Keratinocyte (primary cell): ENCODE measurements around the gene ADAMTS6. TPM values are rescaled to one million over a fixed set of nuclear protein-coding genes. Genes with fewer than 3 reads are reported as not detected.

Source experiments
- DNase-seq: peaks from one replicate; pipeline ENCODE4 v3.0.0-alpha.2; 2011; ENCODE audit warnings: low read depth, missing footprints, low spot score
- FAIRE-seq: peaks from 2 replicates; lab custom pipeline; 2011; peaks lifted over from hg19 to GRCh38; lab: Jason Lieb, UNC
- H2AFZ ChIP-seq: 2 replicates; pipeline ENCODE4 v1.6.0; 2012; ENCODE audit warnings: low read length, control low read depth, inconsistent platforms; ENCODE audit not compliant: control insufficient read depth
- H3K27ac ChIP-seq: 2 replicates; pipeline ENCODE4 v1.5.1; 2011; ENCODE audit warnings: low read length; ENCODE audit not compliant: control insufficient read depth, insufficient read depth
- H3K27me3 ChIP-seq: 3 replicates; pipeline ENCODE4 v1.6.0; 2011; ENCODE audit warnings: low read length; ENCODE audit not compliant: control insufficient read depth, insufficient read depth; ENCODE audit errors: extremely low read depth
- H3K36me3 ChIP-seq, 2 experiments: 2 replicates in 1 of 2; 3 replicates in 1 of 2; pipeline ENCODE4 v1.5.1; 2011; ENCODE audit warnings: low read length in 2 of 2, mild to moderate bottlenecking in 1 of 2; ENCODE audit not compliant: control insufficient read depth in 2 of 2, insufficient read depth in 2 of 2; ENCODE audit errors: extremely low read depth in 1 of 2
- H3K4me1 ChIP-seq: 3 replicates; pipeline ENCODE4 v1.5.1; 2011; ENCODE audit warnings: low read length; ENCODE audit not compliant: control insufficient read depth, insufficient read depth; ENCODE audit errors: extremely low read depth
- H3K4me2 ChIP-seq: 3 replicates; pipeline ENCODE4 v1.6.0; 2011; ENCODE audit warnings: low read depth, low read length; ENCODE audit not compliant: control insufficient read depth, insufficient read depth; ENCODE audit errors: extremely low read depth
- H3K4me3 ChIP-seq, 3 experiments: fragments of 200-600 bp in 1 of 3; sonication (generic) in 1 of 3; 2 replicates in 2 of 3; 3 replicates in 1 of 3; pipeline ENCODE4 v1.5.1; 2011 to 2016; ENCODE audit warnings: low read length in 3 of 3, mild to moderate bottlenecking in 3 of 3, control low read depth in 2 of 3, inconsistent platforms in 1 of 3, low read depth in 1 of 3, mixed read lengths in 1 of 3, mixed run types in 1 of 3, moderate library complexity in 1 of 3; ENCODE audit not compliant: control insufficient read depth in 2 of 3, insufficient read depth in 2 of 3; ENCODE audit errors: extremely low read depth in 1 of 3
- H3K79me2 ChIP-seq: 2 replicates; pipeline ENCODE4 v1.6.0; 2012; ENCODE audit warnings: low read length; ENCODE audit not compliant: control insufficient read depth, insufficient read depth
- H3K9ac ChIP-seq: 3 replicates; pipeline ENCODE4 v1.6.0; 2011; ENCODE audit warnings: low read length; ENCODE audit not compliant: control insufficient read depth, insufficient read depth; ENCODE audit errors: extremely low read depth
- H3K9me1 ChIP-seq: 3 replicates; pipeline ENCODE4 v1.6.0; 2011; ENCODE audit warnings: low read length; ENCODE audit not compliant: control insufficient read depth, insufficient read depth; ENCODE audit errors: extremely low read depth
- H3K9me3 ChIP-seq: 2 replicates; pipeline ENCODE4 v1.5.1; 2012; ENCODE audit warnings: low read depth, low read length; ENCODE audit not compliant: control insufficient read depth
- H4K20me1 ChIP-seq: 3 replicates; pipeline ENCODE4 v1.6.0; 2011; ENCODE audit warnings: low read length; ENCODE audit not compliant: control insufficient read depth, insufficient read depth; ENCODE audit errors: extremely low read depth
- EZH2 ChIP-seq: IDR thresholded peaks from one replicate; pipeline ENCODE4 v1.6.1; 2012; ENCODE audit warnings: inconsistent platforms, mild to moderate bottlenecking, low read length, moderate library complexity
- dilution Hi-C: fragments of 300-500 bp; cut with MboI; formaldehyde crosslinking; loops from one replicate; pipeline ENCODE4 v1.7.0; 2020; ENCODE audit warnings: low sequenced_read_pairs; ENCODE audit not compliant: extremely low pct_ligation_motif_present
- polyA plus RNA-seq, 5 experiments: library from polyadenylated mRNA; depleted of rRNA in 3 of 5; stranded (reverse) in 3 of 5; stranded (forward) in 1 of 5; unstranded in 1 of 5; fragments of >200 nt; gene quantifications; 1 replicate in 1 of 5; 2 replicates in 3 of 5; 3 replicates in 1 of 5; pipeline versions ENCODE4 v1.2.1 to v1.2.3, GENCODE V29; 2011 to 2012; ENCODE audit warnings: missing spikeins in 2 of 5, low read depth in 1 of 5, low replicate concordance in 1 of 5
- TF ChIP-seq, protein P1 (sequence below), 3 experiments: IDR thresholded peaks in 1 of 3; conservative IDR thresholded peaks in 1 of 3; optimal IDR thresholded peaks in 1 of 3; 2 replicates in 2 of 3; 3 replicates in 1 of 3; pipeline versions ENCODE3 to v1.5.1; 2011; ENCODE audit warnings: low read length in 3 of 3, mild to moderate bottlenecking in 3 of 3, moderate library complexity in 2 of 3, control low read depth in 1 of 3, inconsistent platforms in 1 of 3; ENCODE audit not compliant: insufficient read depth in 2 of 3; ENCODE audit errors: extremely low read depth in 1 of 3

ADAMTS6 gene
- polyA plus RNA-seq, 1 donor (not counting 4 experiments of a cell fraction or from before 2014, with no cell fraction given), result 10.9 TPM

DNA sequence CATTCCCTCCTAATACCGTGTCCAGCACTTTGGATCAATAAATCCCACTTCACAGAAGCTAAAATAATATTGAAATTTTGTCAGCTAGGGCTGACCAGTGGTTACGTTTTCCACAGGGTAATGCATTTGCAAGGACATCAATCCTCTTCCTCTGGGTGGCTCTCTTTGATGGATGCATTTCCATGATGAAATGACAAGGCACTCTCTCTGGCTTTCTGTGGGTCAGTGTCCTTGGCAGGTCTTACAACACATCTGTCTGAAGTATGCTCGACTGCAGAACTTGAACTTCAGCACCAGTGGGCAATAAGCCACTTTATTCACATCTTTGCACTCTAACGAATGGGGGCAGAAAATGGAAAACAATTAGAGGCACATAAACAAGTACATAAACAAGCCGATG lies 330.1 kb downstream of the ADAMTS6 start:
- Histone ChIP-seq H3K36me3 (peaks cover 7 to 26% of the 10 kb centered on the region in 2 experiments), H3K4me1 (no peaks in the 10 kb centered on the region), H3K9me3 (no peaks in the 10 kb centered on the region), H3K27ac (no peak overlapping the region), H3K27me3 (no peaks in the 10 kb centered on the region), H3K9ac (no peak overlapping the region), H3K79me2 (no peaks in the 10 kb centered on the region), H4K20me1 (no peaks in the 10 kb centered on the region), H3K9me1 (no peaks in the 10 kb centered on the region), H3K4me2 (no peak overlapping the region), H3K4me3 (no peak overlapping the region), H2AFZ (no peak overlapping the region)
- FAIRE-seq (peak; percentile 13), DNase-seq (no peak)
- dilution Hi-C loops, result no loop called here
- TF ChIP-seq, protein P1, sequence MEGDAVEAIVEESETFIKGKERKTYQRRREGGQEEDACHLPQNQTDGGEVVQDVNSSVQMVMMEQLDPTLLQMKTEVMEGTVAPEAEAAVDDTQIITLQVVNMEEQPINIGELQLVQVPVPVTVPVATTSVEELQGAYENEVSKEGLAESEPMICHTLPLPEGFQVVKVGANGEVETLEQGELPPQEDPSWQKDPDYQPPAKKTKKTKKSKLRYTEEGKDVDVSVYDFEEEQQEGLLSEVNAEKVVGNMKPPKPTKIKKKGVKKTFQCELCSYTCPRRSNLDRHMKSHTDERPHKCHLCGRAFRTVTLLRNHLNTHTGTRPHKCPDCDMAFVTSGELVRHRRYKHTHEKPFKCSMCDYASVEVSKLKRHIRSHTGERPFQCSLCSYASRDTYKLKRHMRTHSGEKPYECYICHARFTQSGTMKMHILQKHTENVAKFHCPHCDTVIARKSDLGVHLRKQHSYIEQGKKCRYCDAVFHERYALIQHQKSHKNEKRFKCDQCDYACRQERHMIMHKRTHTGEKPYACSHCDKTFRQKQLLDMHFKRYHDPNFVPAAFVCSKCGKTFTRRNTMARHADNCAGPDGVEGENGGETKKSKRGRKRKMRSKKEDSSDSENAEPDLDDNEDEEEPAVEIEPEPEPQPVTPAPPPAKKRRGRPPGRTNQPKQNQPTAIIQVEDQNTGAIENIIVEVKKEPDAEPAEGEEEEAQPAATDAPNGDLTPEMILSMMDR (optimal IDR thresholded peaks at IDR 0.05 in 1 of 3, IDR thresholded peaks at IDR 0.05 in 1 of 3, conservative IDR thresholded peaks at IDR 0.05 in 1 of 3; ENCODE audit: extremely low read depth in 1 of 3, insufficient read depth in 2 of 3, low read length in 3 of 3), result no peak
- no peak for TF ChIP-seq EZH2

DNA sequence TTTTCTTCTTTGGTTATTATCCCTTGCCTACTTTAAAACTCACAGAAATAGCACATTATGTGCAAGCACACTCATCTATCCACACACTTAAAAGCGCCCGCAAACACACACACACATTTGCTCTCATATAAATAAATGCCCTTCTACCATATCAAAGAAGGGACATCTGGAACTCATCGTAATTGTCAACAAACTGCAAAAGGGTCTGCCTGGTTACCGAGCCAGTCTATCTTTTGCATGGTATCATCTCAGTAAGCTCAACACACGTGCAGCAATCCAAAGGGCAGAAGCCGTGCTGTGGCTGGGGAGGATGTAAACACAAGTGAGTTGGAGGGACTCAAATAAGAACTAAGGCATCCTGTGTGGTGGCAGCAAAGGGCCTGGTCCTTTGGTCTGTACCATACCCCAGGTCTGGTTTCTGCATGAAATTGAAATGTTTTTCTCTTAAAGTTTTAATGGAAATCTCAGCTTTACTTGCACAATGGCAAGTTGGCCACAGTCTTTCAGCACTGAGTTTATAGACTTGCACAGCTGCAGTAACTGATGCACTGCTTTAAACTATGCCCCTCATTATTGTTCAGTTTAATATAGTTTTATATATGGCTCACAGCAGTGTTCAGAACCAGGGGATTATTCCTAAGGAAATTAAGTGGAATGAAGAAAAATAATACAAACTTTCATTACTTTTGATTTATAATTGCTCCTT lies 331.0 kb downstream of the ADAMTS6 start:
- peaks cover 7 to 26% of the 10 kb centered on the region in 2 experiments for H3K36me3 ChIP-seq
- no peak overlapping the region for H3K27ac ChIP-seq
- H3K9me3 ChIP-seq, result no peaks in the 10 kb centered on the region
- dilution Hi-C loops, result no loop called here
- no peak overlapping the region for H3K9ac ChIP-seq
- H3K79me2 ChIP-seq, result no peaks in the 10 kb centered on the region
- H2AFZ ChIP-seq, result no peak overlapping the region
- no peaks in the 10 kb centered on the region for H4K20me1 ChIP-seq
- TF ChIP-seq, protein P1 (optimal IDR thresholded peaks at IDR 0.05 in 1 of 3, IDR thresholded peaks at IDR 0.05 in 1 of 3, conservative IDR thresholded peaks at IDR 0.05 in 1 of 3; ENCODE audit: extremely low read depth in 1 of 3, insufficient read depth in 2 of 3, low read length in 3 of 3), result no peak
- no peak for TF ChIP-seq EZH2
- no peak for DNase-seq
- H3K4me3 ChIP-seq, result no peak overlapping the region
- no peaks in the 10 kb centered on the region for H3K9me1 ChIP-seq
- FAIRE-seq, result no peak
- no peaks in the 10 kb centered on the region for H3K4me1 ChIP-seq
- H3K4me2 ChIP-seq, result no peak overlapping the region
- H3K27me3 ChIP-seq, result no peaks in the 10 kb centered on the region
